GM23338 (cell line): Measurements from ENCODE around the gene MRPL38. TPM values are rescaled to one million over a fixed set of nuclear protein-coding genes. Genes with fewer than 3 reads are reported as not detected.

Source experiments
- ATAC-seq: fragments of 200-7000 bp; cut with Tn5 transposase; 3 replicates; pipeline ENCODE4 v1.9.1; 2020
- DNase-seq: peaks from one replicate; pipeline ENCODE4 v3.0.0-alpha.2; 2015; ENCODE audit warnings: low spot score
- H2AFZ ChIP-seq: fragments of 200-600 bp; sonication (generic); 2 replicates; pipeline ENCODE4 v1.8.0; 2016; ENCODE audit warnings: antibody characterized with exemption, mild to moderate bottlenecking, moderate library complexity
- H3F3A ChIP-seq: fragments of 200-600 bp; sonication (generic); replicated peaks from 2 replicates; pipeline ENCODE4 v1.8.0; 2017; ENCODE audit warnings: antibody characterized with exemption, mixed run types, low read depth
- H3K27ac ChIP-seq: fragments of 200-600 bp; sonication (generic); 2 replicates; pipeline ENCODE4 v1.6.1; 2016; ENCODE audit warnings: low read depth
- H3K27me3 ChIP-seq: fragments of 200-600 bp; sonication (generic); 2 replicates; pipeline ENCODE4 v1.8.0; 2016; ENCODE audit warnings: mild to moderate bottlenecking, mixed run types, moderate library complexity; ENCODE audit not compliant: insufficient read depth
- H3K36me3 ChIP-seq: fragments of 200-600 bp; sonication (generic); 2 replicates; pipeline ENCODE4 v1.8.0; 2016; ENCODE audit warnings: mild to moderate bottlenecking; ENCODE audit not compliant: insufficient read depth
- H3K4me1 ChIP-seq: fragments of 200-600 bp; sonication (generic); 2 replicates; pipeline ENCODE4 v1.8.0; 2016; ENCODE audit warnings: mild to moderate bottlenecking, moderate library complexity; ENCODE audit not compliant: insufficient read depth
- H3K4me2 ChIP-seq: fragments of 200-600 bp; sonication (generic); 2 replicates; pipeline ENCODE4 v1.7.1; 2017; ENCODE audit warnings: mixed run types
- H3K4me3 ChIP-seq: fragments of 200-600 bp; sonication (generic); 2 replicates; pipeline ENCODE4 v1.6.1; 2016; ENCODE audit warnings: mixed run types
- H3K79me2 ChIP-seq: fragments of 200-600 bp; sonication (generic); replicated peaks from 2 replicates; pipeline ENCODE4 v1.8.0; 2017; ENCODE audit warnings: mild to moderate bottlenecking; ENCODE audit not compliant: insufficient read depth
- H3K9me2 ChIP-seq: fragments of 200-600 bp; sonication (generic); 2 replicates; pipeline ENCODE4 v1.8.0; 2017; ENCODE audit not compliant: insufficient read depth
- H4K20me1 ChIP-seq: fragments of 200-600 bp; sonication (generic); replicated peaks from 2 replicates; pipeline ENCODE4 v1.8.0; 2017; ENCODE audit warnings: mild to moderate bottlenecking; ENCODE audit not compliant: insufficient read depth
- H3K27ac Mint-ChIP-seq: 2 replicates; pipeline ENCODE4 v1.8.0; 2020; ENCODE audit warnings: inconsistent platforms, mild to moderate bottlenecking, moderate library complexity, mixed read lengths
- H3K27me3 Mint-ChIP-seq: 3 replicates; pipeline ENCODE4 v1.8.0; 2022; ENCODE audit warnings: low read depth, mild to moderate bottlenecking, moderate library complexity, mixed read lengths, inconsistent platforms; ENCODE audit not compliant: insufficient read depth, poor library complexity
- H3K36me3 Mint-ChIP-seq: 3 replicates; pipeline ENCODE4 v1.8.0; 2021; ENCODE audit warnings: low read depth, mild to moderate bottlenecking, inconsistent platforms, moderate library complexity, mixed read lengths
- H3K4me1 Mint-ChIP-seq: 3 replicates; pipeline ENCODE4 v1.8.0; 2020; ENCODE audit warnings: mild to moderate bottlenecking, inconsistent platforms, mixed read lengths
- H3K4me3 Mint-ChIP-seq: 3 replicates; pipeline ENCODE4 v1.8.0; 2021; ENCODE audit warnings: moderate library complexity, mild to moderate bottlenecking, inconsistent platforms, mixed read lengths
- H3K9me3 Mint-ChIP-seq: 3 replicates; pipeline ENCODE4 v1.8.0; 2020; ENCODE audit warnings: moderate library complexity, mild to moderate bottlenecking, inconsistent platforms, mixed read lengths
- CTCF ChIP-seq, 2 experiments: fragments of 200-600 bp in 1 of 2; sonication (generic) in 1 of 2; conservative IDR thresholded peaks; 2 replicates each; pipeline versions ENCODE4 v1.5.1 to v1.6.1; 2016 to 2017; ENCODE audit warnings: antibody characterized with exemption in 2 of 2, low read depth in 2 of 2, mild to moderate bottlenecking in 2 of 2, moderate library complexity in 1 of 2
- ETS1 ChIP-seq: IDR thresholded peaks from 2 replicates; pipeline ENCODE4 v1.6.1; 2016; ENCODE audit warnings: antibody characterized with exemption
- NANOG ChIP-seq: IDR thresholded peaks from 2 replicates; pipeline ENCODE4 v1.6.1; 2016; ENCODE audit warnings: antibody characterized with exemption, borderline replicate concordance
- POLR2AphosphoS5 ChIP-seq: IDR thresholded peaks from 2 replicates; pipeline ENCODE4 v1.6.1; 2016; ENCODE audit warnings: antibody characterized with exemption, low read depth
- REST ChIP-seq: IDR thresholded peaks from one replicate; pipeline ENCODE4 v1.6.1; 2018; ENCODE audit warnings: antibody characterized with exemption; ENCODE audit not compliant: unreplicated experiment
- STAT1 ChIP-seq: IDR thresholded peaks from one replicate; pipeline ENCODE4 v1.6.1; 2016; ENCODE audit warnings: antibody characterized with exemption; ENCODE audit not compliant: unreplicated experiment
- ZNF114 ChIP-seq: fragments of 250-450 bp; sonication (Bioruptor Pico); IDR thresholded peaks from 2 replicates; pipeline ENCODE4 v1.5.0; 2020; ENCODE audit warnings: mild to moderate bottlenecking, moderate library complexity
- ZNF331 ChIP-seq: fragments of 250-450 bp; sonication (Bioruptor Pico); IDR thresholded peaks from 2 replicates; pipeline ENCODE4 v1.5.0; 2020; ENCODE audit warnings: low read depth, mild to moderate bottlenecking, moderate library complexity
- polyA plus RNA-seq: library from polyadenylated mRNA; unstranded; fragments of >200 nt; fragmentation: Nextera tagmentation; extraction: Ambion mirVana; gene quantifications from 2 replicates; pipeline ENCODE4 v1.2.1, GENCODE V29; 2016
- total RNA-seq: library from RNA; depleted of rRNA; stranded (reverse); fragments of >200 nt; shearing (Covaris generic); gene quantifications from 2 replicates; pipeline ENCODE4 v1.2.3, GENCODE V29; 2014
- TF ChIP-seq, protein P1 (sequence below): fragments of 250-450 bp; sonication (Bioruptor Pico); IDR thresholded peaks from 2 replicates; pipeline ENCODE4 v1.5.0; 2020; ENCODE audit warnings: mild to moderate bottlenecking, moderate library complexity

The MRPL38 gene
- total and polyA plus RNA-seq, 2 experiments from 2014 or later: 63.6 to 90.0 TPM

DNA sequence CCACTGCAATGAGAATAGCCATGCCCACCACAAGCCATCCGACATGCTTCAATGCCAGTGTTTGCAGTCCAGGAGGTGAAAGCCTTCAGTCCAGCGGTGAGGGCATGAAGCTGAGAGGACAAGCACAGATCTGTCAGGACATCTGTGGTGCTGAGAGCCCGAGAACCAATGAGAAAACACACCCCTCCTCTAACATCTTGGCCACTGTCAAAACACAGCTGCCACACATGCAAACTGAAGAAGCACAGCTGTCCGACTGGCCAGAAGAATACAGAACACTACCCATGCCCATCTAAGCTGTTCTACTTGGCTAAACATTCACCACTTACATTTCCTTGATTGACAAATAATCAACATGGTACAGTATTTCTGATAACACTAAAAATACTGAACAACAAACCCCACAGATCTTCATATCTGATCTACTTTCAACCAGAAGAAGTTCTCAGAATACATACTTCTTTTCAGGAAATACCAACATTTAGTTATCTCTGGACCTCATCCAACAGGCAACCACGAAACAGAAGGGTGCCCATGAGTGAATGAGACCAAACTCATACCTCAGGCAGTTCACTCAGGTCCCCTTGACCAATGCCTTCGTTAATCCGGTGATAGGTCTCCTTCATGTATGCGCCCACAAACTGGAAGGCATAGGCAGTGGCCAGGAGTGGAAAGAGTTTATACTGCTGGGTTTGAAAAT lies 46.3 kb upstream of the MRPL38 start:
- Mint-ChIP-seq H3K36me3 (peaks cover 69% of the 10 kb centered on the region), H3K27ac (no peak overlapping the region), H3K4me3 (no peak overlapping the region), H3K27me3 (no peaks in the 10 kb centered on the region), H3K9me3 (no peaks in the 10 kb centered on the region; the same call in 2 of the 3 replicates), H3K4me1 (peaks cover 8% of the 10 kb centered on the region; the same call in 2 of the 3 replicates)
- no peaks in the 10 kb centered on the region for H3K27me3 ChIP-seq
- H3K79me2 ChIP-seq: no peaks in the 10 kb centered on the region
- TF ChIP-seq CTCF (conservative IDR thresholded peaks at IDR 0.05; ENCODE audit: low read depth in 2 of 2) (no peak), REST (no peak), ETS1 (no peak), ZNF114 (CRISPR knock-in tag) (no peak), NANOG (no peak), STAT1 (no peak), ZNF331 (no peak), POLR2AphosphoS5 (no peak)
- TF ChIP-seq, protein P1, sequence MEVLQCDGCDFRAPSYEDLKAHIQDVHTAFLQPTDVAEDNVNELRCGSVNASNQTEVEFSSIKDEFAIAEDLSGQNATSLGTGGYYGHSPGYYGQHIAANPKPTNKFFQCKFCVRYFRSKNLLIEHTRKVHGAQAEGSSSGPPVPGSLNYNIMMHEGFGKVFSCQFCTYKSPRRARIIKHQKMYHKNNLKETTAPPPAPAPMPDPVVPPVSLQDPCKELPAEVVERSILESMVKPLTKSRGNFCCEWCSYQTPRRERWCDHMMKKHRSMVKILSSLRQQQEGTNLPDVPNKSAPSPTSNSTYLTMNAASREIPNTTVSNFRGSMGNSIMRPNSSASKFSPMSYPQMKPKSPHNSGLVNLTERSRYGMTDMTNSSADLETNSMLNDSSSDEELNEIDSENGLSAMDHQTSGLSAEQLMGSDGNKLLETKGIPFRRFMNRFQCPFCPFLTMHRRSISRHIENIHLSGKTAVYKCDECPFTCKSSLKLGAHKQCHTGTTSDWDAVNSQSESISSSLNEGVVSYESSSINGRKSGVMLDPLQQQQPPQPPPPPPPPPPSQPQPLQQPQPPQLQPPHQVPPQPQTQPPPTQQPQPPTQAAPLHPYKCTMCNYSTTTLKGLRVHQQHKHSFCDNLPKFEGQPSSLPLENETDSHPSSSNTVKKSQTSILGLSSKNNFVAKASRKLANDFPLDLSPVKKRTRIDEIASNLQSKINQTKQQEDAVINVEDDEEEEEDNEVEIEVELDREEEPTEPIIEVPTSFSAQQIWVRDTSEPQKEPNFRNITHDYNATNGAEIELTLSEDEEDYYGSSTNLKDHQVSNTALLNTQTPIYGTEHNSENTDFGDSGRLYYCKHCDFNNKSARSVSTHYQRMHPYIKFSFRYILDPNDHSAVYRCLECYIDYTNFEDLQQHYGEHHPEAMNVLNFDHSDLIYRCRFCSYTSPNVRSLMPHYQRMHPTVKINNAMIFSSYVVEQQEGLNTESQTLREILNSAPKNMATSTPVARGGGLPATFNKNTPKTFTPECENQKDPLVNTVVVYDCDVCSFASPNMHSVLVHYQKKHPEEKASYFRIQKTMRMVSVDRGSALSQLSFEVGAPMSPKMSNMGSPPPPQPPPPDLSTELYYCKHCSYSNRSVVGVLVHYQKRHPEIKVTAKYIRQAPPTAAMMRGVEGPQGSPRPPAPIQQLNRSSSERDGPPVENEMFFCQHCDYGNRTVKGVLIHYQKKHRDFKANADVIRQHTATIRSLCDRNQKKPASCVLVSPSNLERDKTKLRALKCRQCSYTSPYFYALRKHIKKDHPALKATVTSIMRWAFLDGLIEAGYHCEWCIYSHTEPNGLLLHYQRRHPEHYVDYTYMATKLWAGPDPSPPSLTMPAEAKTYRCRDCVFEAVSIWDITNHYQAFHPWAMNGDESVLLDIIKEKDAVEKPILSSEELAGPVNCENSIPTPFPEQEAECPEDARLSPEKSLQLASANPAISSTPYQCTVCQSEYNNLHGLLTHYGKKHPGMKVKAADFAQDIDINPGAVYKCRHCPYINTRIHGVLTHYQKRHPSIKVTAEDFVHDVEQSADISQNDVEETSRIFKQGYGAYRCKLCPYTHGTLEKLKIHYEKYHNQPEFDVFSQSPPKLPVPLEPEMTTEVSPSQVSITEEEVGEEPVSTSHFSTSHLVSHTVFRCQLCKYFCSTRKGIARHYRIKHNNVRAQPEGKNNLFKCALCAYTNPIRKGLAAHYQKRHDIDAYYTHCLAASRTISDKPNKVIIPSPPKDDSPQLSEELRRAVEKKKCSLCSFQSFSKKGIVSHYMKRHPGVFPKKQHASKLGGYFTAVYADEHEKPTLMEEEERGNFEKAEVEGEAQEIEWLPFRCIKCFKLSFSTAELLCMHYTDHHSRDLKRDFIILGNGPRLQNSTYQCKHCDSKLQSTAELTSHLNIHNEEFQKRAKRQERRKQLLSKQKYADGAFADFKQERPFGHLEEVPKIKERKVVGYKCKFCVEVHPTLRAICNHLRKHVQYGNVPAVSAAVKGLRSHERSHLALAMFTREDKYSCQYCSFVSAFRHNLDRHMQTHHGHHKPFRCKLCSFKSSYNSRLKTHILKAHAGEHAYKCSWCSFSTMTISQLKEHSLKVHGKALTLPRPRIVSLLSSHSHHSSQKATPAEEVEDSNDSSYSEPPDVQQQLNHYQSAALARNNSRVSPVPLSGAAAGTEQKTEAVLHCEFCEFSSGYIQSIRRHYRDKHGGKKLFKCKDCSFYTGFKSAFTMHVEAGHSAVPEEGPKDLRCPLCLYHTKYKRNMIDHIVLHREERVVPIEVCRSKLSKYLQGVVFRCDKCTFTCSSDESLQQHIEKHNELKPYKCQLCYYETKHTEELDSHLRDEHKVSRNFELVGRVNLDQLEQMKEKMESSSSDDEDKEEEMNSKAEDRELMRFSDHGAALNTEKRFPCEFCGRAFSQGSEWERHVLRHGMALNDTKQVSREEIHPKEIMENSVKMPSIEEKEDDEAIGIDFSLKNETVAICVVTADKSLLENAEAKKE (CRISPR knock-in tag): no peak
- no peak overlapping the region for H3K4me3 ChIP-seq
- H3K9me2 ChIP-seq: no peaks in the 10 kb centered on the region
- peaks cover 10% of the 10 kb centered on the region; the same call in 1 of the 2 replicates for H3K4me1 ChIP-seq
- peaks cover 45% of the 10 kb centered on the region for H3K36me3 ChIP-seq
- H3K27ac ChIP-seq: no peak overlapping the region
- no peaks in the 10 kb centered on the region for H4K20me1 ChIP-seq
- no peak overlapping the region for H3K4me2 ChIP-seq
- no peak for ATAC-seq
- H3F3A ChIP-seq: 0 out of 2 replicates have a peak, but pooled peaks cover 5% of the 10 kb centered on the region
- H2AFZ ChIP-seq: no peak overlapping the region
- no peak for DNase-seq
